Keratinocyte (primary cell): ENCODE results near the gene SLC13A5. TPM values are rescaled to one million over a fixed set of nuclear protein-coding genes. Genes with fewer than 3 reads are reported as not detected.

Experiments used
- DNase-seq: peaks from one replicate; pipeline ENCODE4 v3.0.0-alpha.2; 2011; ENCODE audit warnings: low read depth, missing footprints, low spot score
- FAIRE-seq: peaks from 2 replicates; lab custom pipeline; 2011; peaks lifted over from hg19 to GRCh38; lab: Jason Lieb, UNC
- H2AFZ ChIP-seq: 2 replicates; pipeline ENCODE4 v1.6.0; 2012; ENCODE audit warnings: low read length, control low read depth, inconsistent platforms; ENCODE audit not compliant: control insufficient read depth
- H3K27ac ChIP-seq: 2 replicates; pipeline ENCODE4 v1.5.1; 2011; ENCODE audit warnings: low read length; ENCODE audit not compliant: control insufficient read depth, insufficient read depth
- H3K27me3 ChIP-seq: 3 replicates; pipeline ENCODE4 v1.6.0; 2011; ENCODE audit warnings: low read length; ENCODE audit not compliant: control insufficient read depth, insufficient read depth; ENCODE audit errors: extremely low read depth
- H3K36me3 ChIP-seq, 2 experiments: 2 replicates in 1 of 2; 3 replicates in 1 of 2; pipeline ENCODE4 v1.5.1; 2011; ENCODE audit warnings: low read length in 2 of 2, mild to moderate bottlenecking in 1 of 2; ENCODE audit not compliant: control insufficient read depth in 2 of 2, insufficient read depth in 2 of 2; ENCODE audit errors: extremely low read depth in 1 of 2
- H3K4me1 ChIP-seq: 3 replicates; pipeline ENCODE4 v1.5.1; 2011; ENCODE audit warnings: low read length; ENCODE audit not compliant: control insufficient read depth, insufficient read depth; ENCODE audit errors: extremely low read depth
- H3K4me2 ChIP-seq: 3 replicates; pipeline ENCODE4 v1.6.0; 2011; ENCODE audit warnings: low read depth, low read length; ENCODE audit not compliant: control insufficient read depth, insufficient read depth; ENCODE audit errors: extremely low read depth
- H3K4me3 ChIP-seq, 3 experiments: fragments of 200-600 bp in 1 of 3; sonication (generic) in 1 of 3; 2 replicates in 2 of 3; 3 replicates in 1 of 3; pipeline ENCODE4 v1.5.1; 2011 to 2016; ENCODE audit warnings: low read length in 3 of 3, mild to moderate bottlenecking in 3 of 3, control low read depth in 2 of 3, inconsistent platforms in 1 of 3, low read depth in 1 of 3, mixed read lengths in 1 of 3, mixed run types in 1 of 3, moderate library complexity in 1 of 3; ENCODE audit not compliant: control insufficient read depth in 2 of 3, insufficient read depth in 2 of 3; ENCODE audit errors: extremely low read depth in 1 of 3
- H3K79me2 ChIP-seq: 2 replicates; pipeline ENCODE4 v1.6.0; 2012; ENCODE audit warnings: low read length; ENCODE audit not compliant: control insufficient read depth, insufficient read depth
- H3K9ac ChIP-seq: 3 replicates; pipeline ENCODE4 v1.6.0; 2011; ENCODE audit warnings: low read length; ENCODE audit not compliant: control insufficient read depth, insufficient read depth; ENCODE audit errors: extremely low read depth
- H3K9me1 ChIP-seq: 3 replicates; pipeline ENCODE4 v1.6.0; 2011; ENCODE audit warnings: low read length; ENCODE audit not compliant: control insufficient read depth, insufficient read depth; ENCODE audit errors: extremely low read depth
- H3K9me3 ChIP-seq: 2 replicates; pipeline ENCODE4 v1.5.1; 2012; ENCODE audit warnings: low read depth, low read length; ENCODE audit not compliant: control insufficient read depth
- H4K20me1 ChIP-seq: 3 replicates; pipeline ENCODE4 v1.6.0; 2011; ENCODE audit warnings: low read length; ENCODE audit not compliant: control insufficient read depth, insufficient read depth; ENCODE audit errors: extremely low read depth
- CTCF ChIP-seq, 3 experiments: IDR thresholded peaks in 1 of 3; conservative IDR thresholded peaks in 1 of 3; optimal IDR thresholded peaks in 1 of 3; 2 replicates in 2 of 3; 3 replicates in 1 of 3; pipeline versions ENCODE3 to v1.5.1; 2011; ENCODE audit warnings: low read length in 3 of 3, mild to moderate bottlenecking in 3 of 3, moderate library complexity in 2 of 3, control low read depth in 1 of 3, inconsistent platforms in 1 of 3; ENCODE audit not compliant: insufficient read depth in 2 of 3; ENCODE audit errors: extremely low read depth in 1 of 3
- EZH2 ChIP-seq: IDR thresholded peaks from one replicate; pipeline ENCODE4 v1.6.1; 2012; ENCODE audit warnings: inconsistent platforms, mild to moderate bottlenecking, low read length, moderate library complexity
- dilution Hi-C: fragments of 300-500 bp; cut with MboI; formaldehyde crosslinking; loops from one replicate; pipeline ENCODE4 v1.7.0; 2020; ENCODE audit warnings: low sequenced_read_pairs; ENCODE audit not compliant: extremely low pct_ligation_motif_present
- polyA plus RNA-seq, 5 experiments: library from polyadenylated mRNA; depleted of rRNA in 3 of 5; stranded (reverse) in 3 of 5; stranded (forward) in 1 of 5; unstranded in 1 of 5; fragments of >200 nt; gene quantifications; 1 replicate in 1 of 5; 2 replicates in 3 of 5; 3 replicates in 1 of 5; pipeline versions ENCODE4 v1.2.1 to v1.2.3, GENCODE V29; 2011 to 2012; ENCODE audit warnings: missing spikeins in 2 of 5, low read depth in 1 of 5, low replicate concordance in 1 of 5

The SLC13A5 gene
- polyA plus RNA-seq, 1 donor (not counting 4 experiments of a cell fraction or from before 2014, with no cell fraction given) = 0.14 TPM

DNA sequence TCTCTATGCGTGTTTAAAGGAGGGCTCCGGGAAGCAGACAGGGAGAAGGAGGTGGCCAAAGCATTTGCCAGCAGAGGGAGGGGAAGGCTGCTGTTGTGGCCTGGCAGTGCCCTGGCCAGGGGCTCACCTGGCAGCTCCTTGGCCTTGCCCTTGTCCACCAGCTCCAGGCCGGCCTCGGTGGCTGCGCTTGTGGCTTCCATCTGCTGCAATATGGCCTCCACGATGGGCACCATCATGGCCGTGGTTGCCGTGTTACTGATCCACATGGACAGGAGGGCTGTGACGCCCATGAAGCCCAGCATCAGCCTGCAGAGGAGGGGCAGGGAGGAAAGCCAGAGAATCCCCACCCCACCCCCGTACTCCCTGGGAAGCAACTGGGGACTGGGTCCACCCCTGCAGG, 9.4 kb downstream of the SLC13A5 start:
- Histone ChIP-seq H3K27ac (no peak overlapping the region), H3K9ac (no peak overlapping the region), H3K9me3 (no peaks in the 10 kb centered on the region), H3K4me2 (no peak overlapping the region), H3K36me3 (no peaks in the 10 kb centered on the region), H3K4me1 (no peaks in the 10 kb centered on the region), H2AFZ (no peak overlapping the region), H4K20me1 (no peaks in the 10 kb centered on the region), H3K27me3 (peaks cover 15% of the 10 kb centered on the region), H3K9me1 (no peaks in the 10 kb centered on the region), H3K4me3 (no peak overlapping the region), H3K79me2 (no peaks in the 10 kb centered on the region)
- no peak for FAIRE-seq
- TF ChIP-seq EZH2 (no peak), CTCF (optimal IDR thresholded peaks at IDR 0.05 in 1 of 3, IDR thresholded peaks at IDR 0.05 in 1 of 3, conservative IDR thresholded peaks at IDR 0.05 in 1 of 3; ENCODE audit: extremely low read depth in 1 of 3, insufficient read depth in 2 of 3, low read length in 3 of 3) (no peak)
- dilution Hi-C loops = no loop called here
- DNase-seq = no peak

DNA sequence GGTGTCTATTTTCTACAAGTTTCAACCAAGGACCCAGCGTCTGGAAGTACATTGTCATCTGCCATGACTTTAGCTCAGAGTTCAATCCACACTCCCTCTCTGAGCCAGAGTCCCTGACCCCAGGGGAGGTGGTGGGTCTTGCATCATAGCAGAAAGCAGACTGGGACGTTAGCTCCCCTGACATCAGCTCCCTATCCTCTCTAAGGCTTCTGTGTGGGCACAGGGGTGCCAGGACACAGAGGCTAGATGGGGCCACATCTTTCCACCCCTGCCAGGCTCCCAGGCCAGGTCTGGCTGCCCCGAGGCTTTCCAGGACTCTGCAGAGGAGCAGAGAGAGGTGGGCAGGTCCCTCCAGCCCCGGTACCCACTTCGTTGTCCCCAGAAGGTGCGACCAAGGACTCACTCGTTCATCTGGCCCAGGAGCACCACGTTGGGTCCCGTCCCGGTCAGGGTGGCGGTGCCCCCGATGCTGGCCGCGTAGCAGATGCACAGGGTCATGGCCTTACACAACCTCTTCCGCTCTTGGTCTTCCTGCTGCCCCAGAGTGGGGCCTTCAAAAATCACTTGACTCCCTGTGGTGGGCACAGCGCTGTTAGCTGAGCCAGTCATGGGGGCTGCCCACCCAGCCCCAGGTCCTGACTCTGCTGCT, 10.5 kb downstream of the SLC13A5 start:
- dilution Hi-C loops = no loop called here
- TF ChIP-seq EZH2 (no peak), CTCF (optimal IDR thresholded peaks at IDR 0.05 in 1 of 3, IDR thresholded peaks at IDR 0.05 in 1 of 3, conservative IDR thresholded peaks at IDR 0.05 in 1 of 3; ENCODE audit: extremely low read depth in 1 of 3, insufficient read depth in 2 of 3, low read length in 3 of 3) (no peak)
- H3K27me3 ChIP-seq = peaks cover 15% of the 10 kb centered on the region
- no peak for DNase-seq
- no peaks in the 10 kb centered on the region for H3K9me1 ChIP-seq
- no peak overlapping the region for H3K4me3 ChIP-seq
- no peak overlapping the region for H3K9ac ChIP-seq
- no peaks in the 10 kb centered on the region for H3K4me1 ChIP-seq
- H3K79me2 ChIP-seq = no peaks in the 10 kb centered on the region
- H3K9me3 ChIP-seq = no peaks in the 10 kb centered on the region
- H4K20me1 ChIP-seq = no peaks in the 10 kb centered on the region
- no peak for FAIRE-seq
- H2AFZ ChIP-seq = no peak overlapping the region
- H3K27ac ChIP-seq = no peak overlapping the region
- H3K36me3 ChIP-seq = no peaks in the 10 kb centered on the region
- no peak overlapping the region for H3K4me2 ChIP-seq
